ENCODE results near the gene CENPE. TPM values are rescaled to one million over a fixed set of nuclear protein-coding genes. Genes with fewer than 3 reads are reported as not detected.

The CENPE gene
- total RNA-seq, 1 experiment from 2014 or later = 46.6 TPM

- Histone ChIP-seq H3K4me3 (no peak overlapping the region), H3K9me3 (replicated peaks) (no peaks in the 10 kb centered on the region), H3K27ac (no peak overlapping the region), H3K36me3 (peaks cover 6% of the 10 kb centered on the region; the same call in 1 of the 2 replicates), H3K4me1 (replicated peaks) (peaks cover 17% of the 10 kb centered on the region), H3K27me3 (replicated peaks) (no peaks in the 10 kb centered on the region)
- no peak for DNase-seq (ENCODE audit: low read depth in 1 of 2, low spot score in 2 of 2)
Observed at GRCh38 chr4:103079621-103080020, 118.5 kb downstream of the CENPE start.

GRCh38 chr4:103076747-103077347 lies 121.3 kb downstream of the CENPE start, which contains the start of gene SLC9B2:
Gene SLC9B2 (minus strand): TSS chr4:103076761. CDS start chr4:103067550, 9,211 bp downstream.
- no peaks in the 10 kb centered on the region for H3K27me3 ChIP-seq (replicated peaks)
- H3K9me3 ChIP-seq (replicated peaks) = no peaks in the 10 kb centered on the region
- H3K36me3 ChIP-seq = peaks cover 11% of the 10 kb centered on the region; the same call in 1 of the 2 replicates
- peak within 1 kb of the TSS; percentile 89 for H3K27ac ChIP-seq
- H3K4me1 ChIP-seq (replicated peaks) = peaks cover 17% of the 10 kb centered on the region
- H3K4me3 ChIP-seq = peak within 1 kb of the TSS; percentile 73
- no peak for DNase-seq (ENCODE audit: low read depth in 1 of 2, low spot score in 2 of 2)

GRCh38 chr4:103075894-103076746 lies 122.0 kb downstream of the CENPE start:
- peak overlapping the region; percentile 89 for H3K27ac ChIP-seq
- peak; percentile 79 to 83 for DNase-seq (ENCODE audit: low read depth in 1 of 2, low spot score in 2 of 2)
- H3K9me3 ChIP-seq (replicated peaks) = no peaks in the 10 kb centered on the region
- peaks cover 17% of the 10 kb centered on the region for H3K4me1 ChIP-seq (replicated peaks)
- no peaks in the 10 kb centered on the region for H3K27me3 ChIP-seq (replicated peaks)
- peak overlapping the region; percentile 73 for H3K4me3 ChIP-seq
- peaks cover 11% of the 10 kb centered on the region; the same call in 1 of the 2 replicates for H3K36me3 ChIP-seq

- Histone ChIP-seq H3K27me3 (replicated peaks) (no peaks in the 10 kb centered on the region), H3K36me3 (peaks cover 11% of the 10 kb centered on the region; the same call in 1 of the 2 replicates), H3K4me3 (peak overlapping the region; percentile 73), H3K9me3 (replicated peaks) (no peaks in the 10 kb centered on the region), H3K4me1 (replicated peaks) (peaks cover 17% of the 10 kb centered on the region), H3K27ac (peak overlapping the region; percentile 89)
- DNase-seq (ENCODE audit: low read depth in 1 of 2, low spot score in 2 of 2) = peak in 1 of 2 experiments; percentile 42
Observed at GRCh38 chr4:103075435-103075893, 122.7 kb downstream of the CENPE start.

- Histone ChIP-seq H3K27ac (no peak overlapping the region), H3K4me3 (peak overlapping the region; percentile 73; the same call in 1 of the 2 replicates), H3K4me1 (replicated peaks) (peaks cover 17% of the 10 kb centered on the region), H3K9me3 (replicated peaks) (no peaks in the 10 kb centered on the region), H3K36me3 (peaks cover 11% of the 10 kb centered on the region; the same call in 1 of the 2 replicates), H3K27me3 (replicated peaks) (no peaks in the 10 kb centered on the region)
- no peak for DNase-seq (ENCODE audit: low read depth in 1 of 2, low spot score in 2 of 2)
Observed at GRCh38 chr4:103074744-103075434, 123.3 kb downstream of the CENPE start.

GRCh38 chr4:103073792-103074438 lies 124.2 kb downstream of the CENPE start:
- no peaks in the 10 kb centered on the region for H3K9me3 ChIP-seq (replicated peaks)
- H3K4me3 ChIP-seq = no peak overlapping the region
- H3K27me3 ChIP-seq (replicated peaks) = no peaks in the 10 kb centered on the region
- H3K4me1 ChIP-seq (replicated peaks) = peaks cover 17% of the 10 kb centered on the region
- no peak for DNase-seq (ENCODE audit: low read depth in 1 of 2, low spot score in 2 of 2)
- peaks cover 14% of the 10 kb centered on the region for H3K36me3 ChIP-seq
- H3K27ac ChIP-seq = no peak overlapping the region

- peaks cover 11% of the 10 kb centered on the region for H3K4me1 ChIP-seq (replicated peaks)
- H3K36me3 ChIP-seq = peaks cover 15% of the 10 kb centered on the region; the same call in 1 of the 2 replicates
- 0 out of 2 replicates have a peak overlapping the region, but pooled peaks have one; percentile 6 for H3K27ac ChIP-seq
- DNase-seq (ENCODE audit: low read depth in 1 of 2, low spot score in 2 of 2) = peak in 1 of 2 experiments; percentile 14
- H3K9me3 ChIP-seq (replicated peaks) = no peaks in the 10 kb centered on the region
- H3K27me3 ChIP-seq (replicated peaks) = no peaks in the 10 kb centered on the region
- H3K4me3 ChIP-seq = no peak overlapping the region
Observed at GRCh38 chr4:103067841-103068547, 130.1 kb downstream of the CENPE start.

GRCh38 chr4:103060453-103061148 lies 137.5 kb downstream of the CENPE start:
- H3K27me3 ChIP-seq (replicated peaks) = no peaks in the 10 kb centered on the region
- H3K4me3 ChIP-seq = no peak overlapping the region
- H3K27ac ChIP-seq = no peak overlapping the region
- H3K36me3 ChIP-seq = peaks cover 19% of the 10 kb centered on the region
- no peaks in the 10 kb centered on the region for H3K4me1 ChIP-seq (replicated peaks)
- no peak for DNase-seq (ENCODE audit: low read depth in 1 of 2, low spot score in 2 of 2)
- H3K9me3 ChIP-seq (replicated peaks) = no peaks in the 10 kb centered on the region

Other genes with a start within 250 kb of the CENPE start
- 1.5 TPM in 1 of 2 replicates, not detected in the other for gene SLC9B1, start 178.6 kb downstream of the CENPE start, total RNA-seq (2014; rRNA removed; shearing (Covaris generic))
- 28.5 and 32.3 TPM in 2 replicates for gene SLC9B2, start 121.6 kb downstream of the CENPE start, total RNA-seq (2014; rRNA removed; shearing (Covaris generic))
- gene BDH2, start 98.5 kb downstream of the CENPE start, total RNA-seq (2014; rRNA removed; shearing (Covaris generic)) = 20.5 and 36.8 TPM in 2 replicates